Loucy (cell line): ENCODE data around the gene ROMO1.
"Not testable (repeated sequence)": the region's sequence is repeated elsewhere in the genome, so short reads cannot be mapped to it uniquely, and the experiment has no call there.

Experiments used
- H2AFZ ChIP-seq: fragments of 200-600 bp; sonication (generic); 2 replicates; pipeline ENCODE4 v1.6.0; 2016; ENCODE audit warnings: antibody characterized with exemption, mild to moderate bottlenecking, low read length, moderate library complexity
- H3F3A ChIP-seq: fragments of 200-600 bp; 2 replicates; pipeline ENCODE4 v1.6.0; 2016; ENCODE audit warnings: antibody characterized with exemption, low read depth, mild to moderate bottlenecking
- H3K27me3 ChIP-seq: fragments of 200-600 bp; sonication (generic); 2 replicates; pipeline ENCODE4 v1.6.1; 2014; ENCODE audit warnings: low read length, mild to moderate bottlenecking; ENCODE audit not compliant: insufficient read depth, poor library complexity, severe bottlenecking
- H3K36me3 ChIP-seq: fragments of 200-600 bp; sonication (generic); 2 replicates; pipeline ENCODE4 v1.6.1; 2016; ENCODE audit warnings: low read length; ENCODE audit not compliant: insufficient read depth
- H3K4me1 ChIP-seq: fragments of 200-600 bp; sonication (generic); 2 replicates; pipeline ENCODE4 v1.5.1; 2014; ENCODE audit warnings: low read length, mild to moderate bottlenecking; ENCODE audit not compliant: insufficient read depth, poor library complexity, severe bottlenecking
- H3K4me2 ChIP-seq: fragments of 200-600 bp; sonication (generic); 2 replicates; pipeline ENCODE4 v1.6.0; 2014; ENCODE audit warnings: antibody characterized with exemption, low read length, low read depth, mild to moderate bottlenecking; ENCODE audit not compliant: poor library complexity, severe bottlenecking
- H3K4me3 ChIP-seq: fragments of 200-600 bp; sonication (generic); 2 replicates; pipeline ENCODE4 v1.5.1; 2014; ENCODE audit warnings: low read length, mild to moderate bottlenecking, mixed read lengths; ENCODE audit not compliant: poor library complexity, severe bottlenecking
- H3K79me2 ChIP-seq: fragments of 200-600 bp; sonication (generic); 2 replicates; pipeline ENCODE4 v1.6.1; 2014; ENCODE audit warnings: low read length; ENCODE audit not compliant: insufficient read depth
- H3K9ac ChIP-seq: fragments of 200-600 bp; sonication (generic); 2 replicates; pipeline ENCODE4 v1.6.0; 2014; ENCODE audit warnings: mild to moderate bottlenecking, low read depth, low read length, moderate library complexity; ENCODE audit not compliant: poor library complexity, severe bottlenecking
- H3K9me2 ChIP-seq: fragments of 200-600 bp; sonication (generic); replicated peaks from 2 replicates; pipeline ENCODE4 v1.6.1; 2016; ENCODE audit warnings: low read depth, low read length, mixed read lengths
- H3K9me3 ChIP-seq: fragments of 200-600 bp; sonication (generic); 2 replicates; pipeline ENCODE4 v1.6.1; 2014; ENCODE audit warnings: mild to moderate bottlenecking, antibody characterized with exemption, low read length, low read depth; ENCODE audit not compliant: insufficient read depth
- H4K20me1 ChIP-seq: fragments of 200-600 bp; sonication (generic); 2 replicates; pipeline ENCODE4 v1.6.0; 2014; ENCODE audit warnings: antibody characterized with exemption, low read length, mild to moderate bottlenecking; ENCODE audit not compliant: insufficient read depth, poor library complexity, severe bottlenecking
- EZH2phosphoT487 ChIP-seq: fragments of 200-600 bp; IDR thresholded peaks from 2 replicates; pipeline ENCODE4 v1.6.1; 2018; ENCODE audit warnings: antibody characterized with exemption, mild to moderate bottlenecking, moderate library complexity, borderline replicate concordance
- TF ChIP-seq, protein P1 (sequence below): fragments of 200-600 bp; sonication (generic); conservative IDR thresholded peaks from 2 replicates; pipeline ENCODE4 v1.5.1; 2014; ENCODE audit warnings: mild to moderate bottlenecking, antibody characterized with exemption, low read length

Gene ROMO1

DNA sequence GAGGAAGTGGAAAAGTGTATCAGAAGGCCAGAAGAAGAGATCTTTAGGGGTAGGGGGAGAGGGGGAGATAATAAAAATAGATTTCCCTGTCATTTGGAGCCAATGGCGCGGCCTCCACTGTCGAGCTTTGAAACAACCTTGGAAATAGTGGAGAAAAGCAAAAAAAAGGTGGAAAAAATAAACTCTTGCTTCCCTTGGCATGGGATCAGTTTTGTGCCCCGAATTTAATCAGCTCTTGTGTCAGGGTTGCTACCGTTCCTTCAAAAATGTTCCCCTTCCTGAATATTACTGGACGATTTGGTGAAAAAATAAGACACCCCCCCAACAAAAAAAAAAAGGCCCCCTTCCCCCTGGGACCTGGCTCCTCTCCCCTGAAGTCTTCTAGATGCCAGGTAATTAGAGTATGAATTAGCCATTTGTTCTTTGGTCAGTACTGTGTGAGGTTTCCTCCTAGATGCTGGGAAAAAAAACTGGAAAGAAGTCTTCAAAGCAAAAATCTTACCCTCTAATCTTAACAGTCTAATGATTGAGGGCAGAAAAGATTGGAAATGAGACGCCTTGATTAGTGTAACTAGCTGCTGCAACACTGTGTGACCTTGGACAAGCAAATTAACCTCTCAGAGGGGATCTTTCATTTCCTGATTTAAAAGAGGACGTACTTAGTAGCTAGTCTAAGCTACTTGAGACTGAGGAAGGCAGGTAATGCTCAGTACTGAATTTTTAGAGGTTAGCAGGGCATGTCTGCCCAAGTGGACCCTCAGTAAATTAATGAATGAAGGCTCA, 43.7 kb downstream of the ROMO1 start:
- H3F3A ChIP-seq = no peaks in the 10 kb centered on the region
- peaks cover 35% of the 10 kb centered on the region for H4K20me1 ChIP-seq
- H3K36me3 ChIP-seq = peaks cover 29% of the 10 kb centered on the region
- no peaks in the 10 kb centered on the region for H3K9me3 ChIP-seq
- H3K27me3 ChIP-seq = peaks cover 9% of the 10 kb centered on the region
- H3K79me2 ChIP-seq = peaks cover 60% of the 10 kb centered on the region
- TF ChIP-seq, protein P1, sequence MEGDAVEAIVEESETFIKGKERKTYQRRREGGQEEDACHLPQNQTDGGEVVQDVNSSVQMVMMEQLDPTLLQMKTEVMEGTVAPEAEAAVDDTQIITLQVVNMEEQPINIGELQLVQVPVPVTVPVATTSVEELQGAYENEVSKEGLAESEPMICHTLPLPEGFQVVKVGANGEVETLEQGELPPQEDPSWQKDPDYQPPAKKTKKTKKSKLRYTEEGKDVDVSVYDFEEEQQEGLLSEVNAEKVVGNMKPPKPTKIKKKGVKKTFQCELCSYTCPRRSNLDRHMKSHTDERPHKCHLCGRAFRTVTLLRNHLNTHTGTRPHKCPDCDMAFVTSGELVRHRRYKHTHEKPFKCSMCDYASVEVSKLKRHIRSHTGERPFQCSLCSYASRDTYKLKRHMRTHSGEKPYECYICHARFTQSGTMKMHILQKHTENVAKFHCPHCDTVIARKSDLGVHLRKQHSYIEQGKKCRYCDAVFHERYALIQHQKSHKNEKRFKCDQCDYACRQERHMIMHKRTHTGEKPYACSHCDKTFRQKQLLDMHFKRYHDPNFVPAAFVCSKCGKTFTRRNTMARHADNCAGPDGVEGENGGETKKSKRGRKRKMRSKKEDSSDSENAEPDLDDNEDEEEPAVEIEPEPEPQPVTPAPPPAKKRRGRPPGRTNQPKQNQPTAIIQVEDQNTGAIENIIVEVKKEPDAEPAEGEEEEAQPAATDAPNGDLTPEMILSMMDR = no peak; the same call in 1 of the 2 replicates
- TF ChIP-seq EZH2phosphoT487 = no peak
- peak overlapping the region; percentile 99 for H3K9ac ChIP-seq
- H3K4me2 ChIP-seq = peak overlapping the region; percentile 81
- peaks cover 37% of the 10 kb centered on the region for H3K4me1 ChIP-seq
- H2AFZ ChIP-seq = peak overlapping the region; percentile 41
- no peaks in the 10 kb centered on the region for H3K9me2 ChIP-seq
- H3K4me3 ChIP-seq = peak overlapping the region; percentile 84

DNA sequence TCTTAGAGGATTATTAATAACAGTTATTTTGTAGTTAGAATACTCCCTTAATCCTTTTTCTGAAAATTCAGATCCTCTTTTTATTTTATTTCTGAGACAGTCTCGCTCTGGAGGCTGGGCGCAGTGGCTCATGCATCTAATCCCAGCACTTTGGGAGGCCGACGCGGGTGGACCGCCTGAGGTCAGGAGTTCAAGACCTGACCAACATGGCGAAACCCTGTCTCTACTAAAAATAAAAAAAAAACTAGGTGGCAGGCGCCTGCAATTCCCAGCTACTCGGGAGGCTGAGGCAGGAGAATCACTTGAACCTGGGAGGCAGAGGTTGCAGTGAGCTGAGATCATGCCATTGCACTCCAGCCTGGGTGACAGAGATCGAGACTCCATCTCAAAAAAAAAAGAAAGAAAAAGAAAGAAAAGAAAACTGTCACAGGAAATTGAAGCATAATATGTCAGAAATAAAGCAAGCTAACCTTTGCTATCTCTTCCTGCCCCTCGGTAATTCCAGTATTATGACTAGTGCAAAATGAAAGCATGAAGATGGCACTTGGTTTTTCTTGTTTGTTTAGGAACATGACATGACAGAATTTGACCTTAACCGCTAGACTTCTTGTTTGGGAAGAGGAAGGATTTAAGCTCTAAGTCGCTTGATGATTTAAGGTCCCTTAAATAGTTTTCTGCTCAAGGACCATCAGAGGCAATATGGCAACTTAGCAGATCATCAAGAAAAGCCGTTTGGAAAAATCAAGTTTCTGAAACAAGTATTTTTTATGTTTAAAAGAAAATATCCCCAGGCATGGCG, 44.7 kb downstream of the ROMO1 start:
- Histone ChIP-seq H3K4me1 (peaks cover 27% of the 10 kb centered on the region), H3K79me2 (peaks cover 50% of the 10 kb centered on the region), H3K4me3 (peak overlapping the region; percentile 84), H4K20me1 (peaks cover 25% of the 10 kb centered on the region), H3K4me2 (peak overlapping the region; percentile 81), H3K9me3 (no peaks in the 10 kb centered on the region), H3K9ac (peak overlapping the region; percentile 99), H2AFZ (no peak overlapping the region), H3K36me3 (peaks cover 19% of the 10 kb centered on the region), H3K27me3 (peaks cover 9% of the 10 kb centered on the region), H3F3A (no peaks in the 10 kb centered on the region), H3K9me2 (no peaks in the 10 kb centered on the region)
- TF ChIP-seq, protein P1 = no peak
- no peak for TF ChIP-seq EZH2phosphoT487

DNA sequence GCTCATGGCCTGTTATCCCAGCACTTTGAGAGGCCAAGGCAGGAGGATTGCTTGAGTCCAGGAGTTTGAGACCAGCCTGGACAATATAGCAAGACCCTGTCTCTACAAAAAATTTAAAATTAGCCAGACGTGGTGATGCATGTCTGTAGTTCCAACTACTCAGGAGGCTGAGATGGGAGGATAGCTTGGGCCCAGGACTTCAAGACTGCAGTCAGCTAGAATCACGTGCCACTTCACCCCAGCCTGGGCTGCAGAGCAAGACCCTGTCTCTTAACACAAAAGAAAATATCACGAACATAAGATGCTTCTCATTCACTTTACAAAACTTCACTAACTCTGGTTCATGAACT, 45.3 kb downstream of the ROMO1 start:
- Histone ChIP-seq H3K79me2 (peaks cover 44% of the 10 kb centered on the region), H4K20me1 (peaks cover 20% of the 10 kb centered on the region), H3K36me3 (peaks cover 13% of the 10 kb centered on the region), H3K4me1 (peaks cover 23% of the 10 kb centered on the region)
- H3K4me2 ChIP-seq, H3K4me3 ChIP-seq, H3K9ac ChIP-seq, H3K27me3 ChIP-seq, H3K9me2 ChIP-seq, H3K9me3 ChIP-seq, H2AFZ ChIP-seq, H3F3A ChIP-seq: not testable (repeated sequence)
